Parathyroid adenoma (tissue), 2 donors: ENCODE results near the gene ZNF804A.

ENCODE experiments used
- H2AFZ ChIP-seq: fragments of 300-600 bp; sonication (generic); one replicate; pipeline ENCODE4 v1.7.0; 2017; ENCODE audit warnings: antibody characterized with exemption, mild to moderate bottlenecking
- H3K27ac ChIP-seq: fragments of 300-600 bp; sonication (generic); one replicate; pipeline ENCODE4 v1.7.0; 2017
- H3K27me3 ChIP-seq: fragments of 300-600 bp; sonication (generic); one replicate; pipeline ENCODE4 v1.7.0; 2017; ENCODE audit warnings: low read length; ENCODE audit not compliant: control insufficient read depth, insufficient read depth
- H3K36me3 ChIP-seq: fragments of 300-600 bp; sonication (generic); one replicate; pipeline ENCODE4 v1.7.0; 2017; ENCODE audit warnings: low read length; ENCODE audit not compliant: control insufficient read depth, insufficient read depth
- H3K4me1 ChIP-seq: fragments of 300-600 bp; sonication (generic); one replicate; pipeline ENCODE4 v1.7.0; 2017; ENCODE audit warnings: control low read depth
- H3K4me2 ChIP-seq: fragments of 300-600 bp; sonication (generic); one replicate; pipeline ENCODE4 v1.7.0; 2017; ENCODE audit warnings: low read length
- H3K4me3 ChIP-seq: fragments of 300-600 bp; sonication (generic); one replicate; pipeline ENCODE4 v1.7.0; 2017; ENCODE audit warnings: low read depth, low read length
- H3K79me2 ChIP-seq: fragments of 300-600 bp; sonication (generic); one replicate; pipeline ENCODE4 v1.7.0; 2017; ENCODE audit warnings: control low read depth
- H3K9ac ChIP-seq: fragments of 300-600 bp; sonication (generic); one replicate; pipeline ENCODE4 v1.7.0; 2017; ENCODE audit warnings: mild to moderate bottlenecking
- H3K9me3 ChIP-seq: fragments of 300-600 bp; sonication (generic); one replicate; pipeline ENCODE4 v1.7.0; 2017; ENCODE audit warnings: low read length; ENCODE audit not compliant: control insufficient read depth
- TF ChIP-seq, protein P1 (sequence below): fragments of 300-600 bp; sonication (generic); IDR thresholded peaks from one replicate; pipeline ENCODE4 v1.7.0; 2017; ENCODE audit warnings: antibody characterized with exemption, mild to moderate bottlenecking
- donor health status: primary hyperparathyroidism.

Gene ZNF804A

DNA sequence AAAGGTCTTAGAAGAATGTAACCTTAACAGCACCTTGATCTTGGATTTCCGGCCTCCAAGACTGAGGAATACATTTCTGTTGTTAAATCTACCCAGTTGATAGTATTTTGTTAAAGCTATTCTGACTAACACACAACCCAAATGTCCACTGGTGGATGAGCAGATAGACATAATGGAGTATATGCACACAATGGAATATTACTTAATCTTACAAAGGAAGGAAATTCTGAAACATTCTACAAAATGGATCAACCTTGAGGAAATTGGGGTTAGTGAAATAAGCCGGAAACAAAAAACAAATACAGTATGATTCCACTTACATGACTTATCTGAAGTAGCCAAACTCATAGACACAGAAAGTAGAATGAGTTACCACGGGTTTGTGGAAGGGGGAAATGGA, 168.7 kb downstream of the ZNF804A start:
- no peaks in the 10 kb centered on the region for H3K36me3 ChIP-seq
- H3K9ac ChIP-seq: no peak overlapping the region
- H3K27ac ChIP-seq: no peak overlapping the region
- no peak overlapping the region for H3K4me3 ChIP-seq
- H3K4me1 ChIP-seq: no peaks in the 10 kb centered on the region
- H3K27me3 ChIP-seq: no peaks in the 10 kb centered on the region
- H3K79me2 ChIP-seq: no peaks in the 10 kb centered on the region
- no peaks in the 10 kb centered on the region for H3K9me3 ChIP-seq
- no peak overlapping the region for H2AFZ ChIP-seq
- H3K4me2 ChIP-seq: no peak overlapping the region
- TF ChIP-seq, protein P1, sequence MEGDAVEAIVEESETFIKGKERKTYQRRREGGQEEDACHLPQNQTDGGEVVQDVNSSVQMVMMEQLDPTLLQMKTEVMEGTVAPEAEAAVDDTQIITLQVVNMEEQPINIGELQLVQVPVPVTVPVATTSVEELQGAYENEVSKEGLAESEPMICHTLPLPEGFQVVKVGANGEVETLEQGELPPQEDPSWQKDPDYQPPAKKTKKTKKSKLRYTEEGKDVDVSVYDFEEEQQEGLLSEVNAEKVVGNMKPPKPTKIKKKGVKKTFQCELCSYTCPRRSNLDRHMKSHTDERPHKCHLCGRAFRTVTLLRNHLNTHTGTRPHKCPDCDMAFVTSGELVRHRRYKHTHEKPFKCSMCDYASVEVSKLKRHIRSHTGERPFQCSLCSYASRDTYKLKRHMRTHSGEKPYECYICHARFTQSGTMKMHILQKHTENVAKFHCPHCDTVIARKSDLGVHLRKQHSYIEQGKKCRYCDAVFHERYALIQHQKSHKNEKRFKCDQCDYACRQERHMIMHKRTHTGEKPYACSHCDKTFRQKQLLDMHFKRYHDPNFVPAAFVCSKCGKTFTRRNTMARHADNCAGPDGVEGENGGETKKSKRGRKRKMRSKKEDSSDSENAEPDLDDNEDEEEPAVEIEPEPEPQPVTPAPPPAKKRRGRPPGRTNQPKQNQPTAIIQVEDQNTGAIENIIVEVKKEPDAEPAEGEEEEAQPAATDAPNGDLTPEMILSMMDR: no peak

DNA sequence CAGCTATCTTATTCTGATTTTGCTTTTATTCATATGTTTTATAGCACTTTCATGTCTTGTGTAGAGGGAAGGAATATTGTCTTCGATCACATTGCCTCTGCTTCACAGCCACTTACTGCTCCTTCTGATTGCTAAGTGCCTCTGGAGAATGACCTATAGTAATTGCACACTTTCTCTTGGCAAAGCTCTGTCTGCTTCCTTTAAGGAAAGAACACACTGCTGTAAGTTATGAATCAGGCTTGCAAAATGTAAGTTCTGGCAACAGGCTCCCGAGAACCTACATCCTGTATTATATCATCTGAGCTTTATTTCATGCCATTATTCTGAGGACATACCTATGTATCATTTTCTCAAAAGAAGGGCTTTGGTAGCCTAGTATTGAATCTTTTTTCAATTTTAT, 170.7 kb downstream of the ZNF804A start:
- Histone ChIP-seq H3K4me2 (no peak overlapping the region), H3K36me3 (no peaks in the 10 kb centered on the region), H3K27ac (no peak overlapping the region), H3K4me3 (no peak overlapping the region), H3K79me2 (no peaks in the 10 kb centered on the region), H3K27me3 (no peaks in the 10 kb centered on the region), H2AFZ (no peak overlapping the region), H3K9ac (no peak overlapping the region), H3K4me1 (no peaks in the 10 kb centered on the region), H3K9me3 (no peaks in the 10 kb centered on the region)
- TF ChIP-seq, protein P1: no peak

DNA sequence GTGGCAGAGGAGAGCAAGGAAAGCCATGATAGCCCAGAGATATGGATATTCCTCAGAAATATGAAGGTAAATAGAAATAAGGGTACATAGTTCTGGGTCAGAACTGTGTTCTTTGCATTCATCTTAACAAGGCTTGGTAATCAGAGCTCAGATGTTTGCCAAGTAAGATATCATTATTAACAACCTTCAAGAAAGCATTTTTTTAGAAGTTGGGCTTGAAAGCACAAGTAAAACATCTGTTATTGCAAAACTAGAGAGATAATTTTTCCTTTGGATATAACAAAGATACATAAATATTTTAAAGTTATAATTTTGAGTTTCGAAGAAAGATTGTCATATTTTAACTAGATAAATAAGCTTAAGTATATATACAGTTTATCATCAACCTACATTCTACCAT, 171.4 kb downstream of the ZNF804A start:
- H2AFZ ChIP-seq: no peak overlapping the region
- H3K4me1 ChIP-seq: no peaks in the 10 kb centered on the region
- no peak overlapping the region for H3K4me3 ChIP-seq
- H3K9me3 ChIP-seq: no peaks in the 10 kb centered on the region
- no peak overlapping the region for H3K4me2 ChIP-seq
- H3K79me2 ChIP-seq: no peaks in the 10 kb centered on the region
- H3K27me3 ChIP-seq: no peaks in the 10 kb centered on the region
- H3K36me3 ChIP-seq: no peaks in the 10 kb centered on the region
- no peak overlapping the region for H3K9ac ChIP-seq
- H3K27ac ChIP-seq: no peak overlapping the region
- TF ChIP-seq, protein P1: no peak

DNA sequence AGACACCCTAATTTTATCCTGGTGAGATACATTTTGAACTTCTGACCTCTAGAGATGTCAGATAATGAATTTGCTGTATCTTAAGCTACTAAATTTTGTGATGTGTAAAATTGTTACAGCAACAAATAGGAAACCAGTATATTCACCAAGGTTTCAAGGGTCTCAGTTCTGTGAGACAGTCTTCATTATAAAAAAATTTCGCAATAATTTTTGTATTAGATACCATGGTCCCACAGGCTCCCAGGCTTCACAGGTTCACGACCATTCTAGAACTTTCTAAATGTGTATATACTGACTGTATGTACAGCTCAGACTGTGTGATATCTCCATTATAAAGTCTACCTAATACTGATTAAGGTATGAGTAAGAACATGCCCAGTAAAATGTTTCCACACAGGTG, 181.4 kb downstream of the ZNF804A start:
- H2AFZ ChIP-seq: no peak overlapping the region
- H3K27ac ChIP-seq: no peak overlapping the region
- H3K4me1 ChIP-seq: no peaks in the 10 kb centered on the region
- no peak overlapping the region for H3K9ac ChIP-seq
- H3K4me3 ChIP-seq: no peak overlapping the region
- no peaks in the 10 kb centered on the region for H3K27me3 ChIP-seq
- peaks cover 3% of the 10 kb centered on the region for H3K9me3 ChIP-seq
- no peaks in the 10 kb centered on the region for H3K79me2 ChIP-seq
- H3K4me2 ChIP-seq: no peak overlapping the region
- TF ChIP-seq, protein P1: no peak
- H3K36me3 ChIP-seq: no peaks in the 10 kb centered on the region

DNA sequence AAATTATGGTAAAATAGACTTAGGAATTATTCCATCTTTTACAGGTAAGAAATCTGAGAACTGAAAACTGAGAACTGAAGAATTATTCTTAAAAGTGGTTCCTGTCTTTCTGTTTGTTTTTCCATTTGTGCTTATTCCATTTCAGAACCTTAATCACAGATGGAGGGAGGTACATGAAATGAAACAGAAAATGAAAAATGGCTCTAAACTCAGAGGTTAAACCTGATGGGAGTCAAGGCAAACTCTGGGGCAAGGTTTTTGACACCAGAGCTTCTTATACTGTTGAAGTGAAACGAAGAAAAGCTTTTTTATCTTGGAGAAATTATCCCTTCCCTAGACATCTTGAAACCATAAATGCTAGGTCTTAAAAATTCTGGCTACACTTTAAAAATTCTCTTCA, 182.1 kb downstream of the ZNF804A start:
- no peaks in the 10 kb centered on the region for H3K4me1 ChIP-seq
- H2AFZ ChIP-seq: no peak overlapping the region
- TF ChIP-seq, protein P1: no peak
- H3K36me3 ChIP-seq: no peaks in the 10 kb centered on the region
- H3K27ac ChIP-seq: no peak overlapping the region
- no peaks in the 10 kb centered on the region for H3K27me3 ChIP-seq
- H3K79me2 ChIP-seq: no peaks in the 10 kb centered on the region
- H3K9ac ChIP-seq: no peak overlapping the region
- H3K4me2 ChIP-seq: no peak overlapping the region
- H3K9me3 ChIP-seq: peaks cover 3% of the 10 kb centered on the region
- H3K4me3 ChIP-seq: no peak overlapping the region
